Liver (tissue), 3 donors: ENCODE measurements around the gene VAMP7.

ENCODE experiments used
- EGR1 ChIP-seq, 2 donors: IDR thresholded peaks; 2 replicates each; pipeline ENCODE4 v1.6.1; 2016 to 2018; ENCODE audit warnings: antibody characterized with exemption in 2 of 2, low read depth in 2 of 2
- JUND ChIP-seq, 2 donors: IDR thresholded peaks; 2 replicates each; pipeline ENCODE4 v1.6.1; 2016; ENCODE audit warnings: antibody characterized with exemption in 2 of 2
- TAF1 ChIP-seq: conservative IDR thresholded peaks from 2 replicates; pipeline ENCODE4 v1.6.1; 2016; ENCODE audit warnings: antibody characterized with exemption, mild to moderate bottlenecking
- TF ChIP-seq, protein P1 (sequence below): fragments of 150-350 bp; IDR thresholded peaks from 2 replicates; pipeline ENCODE4 v1.5.1; 2017; ENCODE audit warnings: improper control_type of control experiment, low read depth, low read length; ENCODE audit not compliant: missing input control
- TF ChIP-seq, protein P2 (sequence below): IDR thresholded peaks from 2 replicates; pipeline ENCODE4 v1.6.1; 2016; ENCODE audit warnings: antibody characterized with exemption
- TF ChIP-seq, protein P3 (sequence below): IDR thresholded peaks from 2 replicates; pipeline ENCODE4 v1.6.1; 2016; ENCODE audit warnings: antibody characterized with exemption
- donor health status: healthy.
- donor health status: healthy.

DNA sequence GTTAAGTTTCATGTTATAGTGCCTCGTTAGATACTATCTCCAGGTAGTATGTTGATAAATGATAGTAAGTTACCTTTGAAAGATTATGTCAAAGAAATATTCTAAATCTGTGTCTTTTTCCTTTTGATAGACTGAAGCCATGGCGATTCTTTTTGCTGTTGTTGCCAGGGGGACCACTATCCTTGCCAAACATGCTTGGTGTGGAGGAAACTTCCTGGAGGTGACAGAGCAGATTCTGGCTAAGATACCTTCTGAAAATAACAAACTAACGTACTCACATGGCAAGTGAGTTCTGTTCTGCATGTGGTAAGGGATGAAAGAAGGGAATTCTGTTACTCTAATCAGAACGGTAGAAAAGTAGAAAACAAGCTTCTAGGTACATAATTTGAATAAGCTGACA is 8.2 kb downstream of the VAMP7 start:
- TF ChIP-seq, protein P1, sequence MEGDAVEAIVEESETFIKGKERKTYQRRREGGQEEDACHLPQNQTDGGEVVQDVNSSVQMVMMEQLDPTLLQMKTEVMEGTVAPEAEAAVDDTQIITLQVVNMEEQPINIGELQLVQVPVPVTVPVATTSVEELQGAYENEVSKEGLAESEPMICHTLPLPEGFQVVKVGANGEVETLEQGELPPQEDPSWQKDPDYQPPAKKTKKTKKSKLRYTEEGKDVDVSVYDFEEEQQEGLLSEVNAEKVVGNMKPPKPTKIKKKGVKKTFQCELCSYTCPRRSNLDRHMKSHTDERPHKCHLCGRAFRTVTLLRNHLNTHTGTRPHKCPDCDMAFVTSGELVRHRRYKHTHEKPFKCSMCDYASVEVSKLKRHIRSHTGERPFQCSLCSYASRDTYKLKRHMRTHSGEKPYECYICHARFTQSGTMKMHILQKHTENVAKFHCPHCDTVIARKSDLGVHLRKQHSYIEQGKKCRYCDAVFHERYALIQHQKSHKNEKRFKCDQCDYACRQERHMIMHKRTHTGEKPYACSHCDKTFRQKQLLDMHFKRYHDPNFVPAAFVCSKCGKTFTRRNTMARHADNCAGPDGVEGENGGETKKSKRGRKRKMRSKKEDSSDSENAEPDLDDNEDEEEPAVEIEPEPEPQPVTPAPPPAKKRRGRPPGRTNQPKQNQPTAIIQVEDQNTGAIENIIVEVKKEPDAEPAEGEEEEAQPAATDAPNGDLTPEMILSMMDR = no peak
- TF ChIP-seq, protein P2, sequence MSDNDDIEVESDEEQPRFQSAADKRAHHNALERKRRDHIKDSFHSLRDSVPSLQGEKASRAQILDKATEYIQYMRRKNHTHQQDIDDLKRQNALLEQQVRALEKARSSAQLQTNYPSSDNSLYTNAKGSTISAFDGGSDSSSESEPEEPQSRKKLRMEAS = no peak
- TF ChIP-seq, protein P3, sequence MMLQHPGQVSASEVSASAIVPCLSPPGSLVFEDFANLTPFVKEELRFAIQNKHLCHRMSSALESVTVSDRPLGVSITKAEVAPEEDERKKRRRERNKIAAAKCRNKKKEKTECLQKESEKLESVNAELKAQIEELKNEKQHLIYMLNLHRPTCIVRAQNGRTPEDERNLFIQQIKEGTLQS = no peak
- no peak for TF ChIP-seq TAF1
- no peak for TF ChIP-seq JUND (IDR thresholded peaks at IDR 0.05)
- TF ChIP-seq EGR1 (IDR thresholded peaks at IDR 0.05; ENCODE audit: low read depth in 2 of 2) = no peak
